ENCODE data around the gene SYT7.

Gene SYT7

DNA sequence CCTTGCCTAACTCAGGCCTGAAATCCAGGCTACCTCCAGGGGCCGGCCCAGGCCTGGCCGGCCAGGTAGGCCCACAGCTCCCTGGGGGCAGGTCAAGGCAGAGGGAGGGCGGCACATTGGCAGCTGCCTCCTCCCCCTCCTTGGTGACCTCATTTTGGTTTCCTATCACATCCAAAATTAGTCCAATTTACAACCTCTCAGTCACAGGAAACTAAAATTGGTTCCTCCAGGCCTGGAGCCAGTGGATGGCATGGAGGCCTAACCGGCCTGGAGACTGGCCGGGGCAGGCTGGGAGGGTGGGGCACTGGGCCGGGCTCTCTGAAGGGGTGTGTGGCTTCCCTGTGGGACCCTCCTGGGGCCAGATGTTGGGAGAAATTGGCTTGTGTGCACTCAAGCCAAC lies 36.4 kb downstream of the SYT7 start:
- Histone ChIP-seq H3K4me2 (ENCODE audit: insufficient read depth, low read length) (no peak overlapping the region), H3K9me3 (ENCODE audit: insufficient read depth, low read length, severe bottlenecking) (no peaks in the 10 kb centered on the region), H4K20me1 (ENCODE audit: insufficient read depth, low read length) (peaks cover 9% of the 10 kb centered on the region), H3K9ac (ENCODE audit: low read depth, low read length) (no peak overlapping the region), H3K36me3 (ENCODE audit: insufficient read depth, low read length) (no peaks in the 10 kb centered on the region), H3K27ac (ENCODE audit: low read length) (no peak overlapping the region), H3K27me3 (ENCODE audit: insufficient read depth, low read length, poor library complexity) (peaks cover 3% of the 10 kb centered on the region), H3K79me2 (ENCODE audit: insufficient read depth, low read length) (no peaks in the 10 kb centered on the region), H2AFZ (ENCODE audit: low read depth, low read length) (no peak overlapping the region), H3K4me1 (ENCODE audit: insufficient read depth, low read length) (no peaks in the 10 kb centered on the region), H3K4me3 (ENCODE audit: low read depth in 1 of 2, low read length in 2 of 2) (no peak overlapping the region)
- TF ChIP-seq, protein P1, sequence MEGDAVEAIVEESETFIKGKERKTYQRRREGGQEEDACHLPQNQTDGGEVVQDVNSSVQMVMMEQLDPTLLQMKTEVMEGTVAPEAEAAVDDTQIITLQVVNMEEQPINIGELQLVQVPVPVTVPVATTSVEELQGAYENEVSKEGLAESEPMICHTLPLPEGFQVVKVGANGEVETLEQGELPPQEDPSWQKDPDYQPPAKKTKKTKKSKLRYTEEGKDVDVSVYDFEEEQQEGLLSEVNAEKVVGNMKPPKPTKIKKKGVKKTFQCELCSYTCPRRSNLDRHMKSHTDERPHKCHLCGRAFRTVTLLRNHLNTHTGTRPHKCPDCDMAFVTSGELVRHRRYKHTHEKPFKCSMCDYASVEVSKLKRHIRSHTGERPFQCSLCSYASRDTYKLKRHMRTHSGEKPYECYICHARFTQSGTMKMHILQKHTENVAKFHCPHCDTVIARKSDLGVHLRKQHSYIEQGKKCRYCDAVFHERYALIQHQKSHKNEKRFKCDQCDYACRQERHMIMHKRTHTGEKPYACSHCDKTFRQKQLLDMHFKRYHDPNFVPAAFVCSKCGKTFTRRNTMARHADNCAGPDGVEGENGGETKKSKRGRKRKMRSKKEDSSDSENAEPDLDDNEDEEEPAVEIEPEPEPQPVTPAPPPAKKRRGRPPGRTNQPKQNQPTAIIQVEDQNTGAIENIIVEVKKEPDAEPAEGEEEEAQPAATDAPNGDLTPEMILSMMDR (IDR thresholded peaks at IDR 0.05; ENCODE audit: borderline replicate concordance, extremely low read depth, low read length, poor library complexity, severe bottlenecking): no peak
- no peak for TF ChIP-seq EZH2 (IDR thresholded peaks at IDR 0.05; ENCODE audit: borderline replicate concordance, low read depth, low read length, severe bottlenecking)
- no peak for ATAC-seq (ENCODE audit: insufficient read depth, low read depth)
- no peak for DNase-seq

DNA sequence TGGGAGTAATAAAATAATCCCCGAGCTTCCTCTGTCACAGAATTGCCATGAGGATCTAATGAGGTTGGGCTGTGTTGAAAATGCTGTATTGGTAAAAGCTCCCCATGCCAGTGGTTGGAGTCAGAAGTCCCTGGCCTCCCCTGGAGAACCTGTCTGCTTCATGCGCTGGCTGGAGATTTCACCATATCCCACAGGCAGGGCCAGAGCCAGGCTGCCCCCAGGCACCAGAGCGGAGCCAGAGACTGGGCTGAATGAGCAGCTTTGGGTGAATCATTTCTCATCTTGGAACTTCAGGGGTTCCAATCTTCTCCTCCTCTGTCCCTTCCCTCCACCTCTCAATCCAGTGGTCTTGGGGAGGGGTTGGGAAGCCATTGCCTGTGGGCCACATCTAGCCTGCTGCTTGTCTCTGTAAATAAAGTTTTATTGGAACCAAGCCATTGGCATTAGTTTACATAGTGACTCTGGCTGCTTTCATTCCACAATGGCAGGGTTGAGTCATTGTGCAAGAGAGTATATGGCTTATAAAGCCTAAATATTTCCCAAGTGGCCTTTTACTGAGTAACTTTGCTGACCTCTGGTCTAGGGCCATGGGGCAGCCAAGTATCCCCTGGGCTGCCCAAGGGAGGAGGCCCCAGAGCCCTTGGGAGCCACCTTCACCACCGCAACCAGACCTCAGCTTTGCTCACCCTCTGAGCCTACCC lies 37.1 kb downstream of the SYT7 start:
- Histone ChIP-seq H3K36me3 (ENCODE audit: insufficient read depth, low read length) (no peaks in the 10 kb centered on the region), H3K9ac (ENCODE audit: low read depth, low read length) (no peak overlapping the region), H3K27ac (ENCODE audit: low read length) (no peak overlapping the region), H3K9me3 (ENCODE audit: insufficient read depth, low read length, severe bottlenecking) (no peaks in the 10 kb centered on the region), H3K4me2 (ENCODE audit: insufficient read depth, low read length) (no peak overlapping the region), H4K20me1 (ENCODE audit: insufficient read depth, low read length) (peaks cover 4% of the 10 kb centered on the region), H2AFZ (ENCODE audit: low read depth, low read length) (no peak overlapping the region), H3K4me3 (ENCODE audit: low read depth in 1 of 2, low read length in 2 of 2) (no peak overlapping the region), H3K4me1 (ENCODE audit: insufficient read depth, low read length) (no peaks in the 10 kb centered on the region), H3K27me3 (ENCODE audit: insufficient read depth, low read length, poor library complexity) (peaks cover 3% of the 10 kb centered on the region), H3K79me2 (ENCODE audit: insufficient read depth, low read length) (no peaks in the 10 kb centered on the region)
- DNase-seq (no peak), ATAC-seq (ENCODE audit: insufficient read depth, low read depth) (no peak)
- TF ChIP-seq, protein P1 (IDR thresholded peaks at IDR 0.05; ENCODE audit: borderline replicate concordance, extremely low read depth, low read length, poor library complexity, severe bottlenecking): no peak
- no peak for TF ChIP-seq EZH2 (IDR thresholded peaks at IDR 0.05; ENCODE audit: borderline replicate concordance, low read depth, low read length, severe bottlenecking)

DNA sequence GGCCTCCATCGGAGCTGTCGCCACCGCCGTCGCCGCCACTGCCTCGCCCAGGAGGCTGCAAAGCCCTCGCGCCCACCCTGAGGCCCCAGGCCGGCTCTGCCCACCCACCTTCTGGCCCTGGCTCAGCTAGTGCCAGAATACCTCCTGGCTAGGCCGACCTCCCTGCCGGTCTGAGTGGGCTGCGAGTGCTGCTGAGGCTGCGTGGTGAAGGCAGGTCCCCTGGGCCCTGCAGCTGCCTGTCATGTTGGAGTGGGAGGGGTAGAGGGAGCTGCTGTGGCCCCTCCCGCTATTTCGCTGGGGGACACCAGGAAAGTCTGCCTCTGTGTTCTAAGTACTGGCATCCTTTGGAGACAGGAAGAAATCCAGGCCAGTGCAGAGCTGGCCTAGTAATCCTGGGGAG lies 38.2 kb downstream of the SYT7 start:
- H3K79me2 ChIP-seq (ENCODE audit: insufficient read depth, low read length): no peaks in the 10 kb centered on the region
- H3K36me3 ChIP-seq (ENCODE audit: insufficient read depth, low read length): no peaks in the 10 kb centered on the region
- H3K27me3 ChIP-seq (ENCODE audit: insufficient read depth, low read length, poor library complexity): no peaks in the 10 kb centered on the region
- no peak overlapping the region for H3K4me2 ChIP-seq (ENCODE audit: insufficient read depth, low read length)
- no peak overlapping the region for H2AFZ ChIP-seq (ENCODE audit: low read depth, low read length)
- no peaks in the 10 kb centered on the region; the same call in 1 of the 2 replicates for H4K20me1 ChIP-seq (ENCODE audit: insufficient read depth, low read length)
- H3K4me1 ChIP-seq (ENCODE audit: insufficient read depth, low read length): no peaks in the 10 kb centered on the region
- H3K9ac ChIP-seq (ENCODE audit: low read depth, low read length): no peak overlapping the region
- no peak overlapping the region for H3K4me3 ChIP-seq (ENCODE audit: low read depth in 1 of 2, low read length in 2 of 2)
- H3K9me3 ChIP-seq (ENCODE audit: insufficient read depth, low read length, severe bottlenecking): no peaks in the 10 kb centered on the region
- TF ChIP-seq EZH2 (IDR thresholded peaks at IDR 0.05; ENCODE audit: borderline replicate concordance, low read depth, low read length, severe bottlenecking): no peak
- TF ChIP-seq, protein P1 (IDR thresholded peaks at IDR 0.05; ENCODE audit: borderline replicate concordance, extremely low read depth, low read length, poor library complexity, severe bottlenecking): no peak
- DNase-seq (no peak), ATAC-seq (ENCODE audit: insufficient read depth, low read depth) (no peak)
- no peak overlapping the region for H3K27ac ChIP-seq (ENCODE audit: low read length)

Measured in DND-41 (cell line).